ENCODE measurements around the gene INHBA. TPM values are rescaled to one million over a fixed set of nuclear protein-coding genes. Genes with fewer than 3 reads are reported as not detected.

INHBA gene
- total and polyA plus RNA-seq, 7 donors, result 0.23 to 5.5 (median 1.2) TPM

DNA sequence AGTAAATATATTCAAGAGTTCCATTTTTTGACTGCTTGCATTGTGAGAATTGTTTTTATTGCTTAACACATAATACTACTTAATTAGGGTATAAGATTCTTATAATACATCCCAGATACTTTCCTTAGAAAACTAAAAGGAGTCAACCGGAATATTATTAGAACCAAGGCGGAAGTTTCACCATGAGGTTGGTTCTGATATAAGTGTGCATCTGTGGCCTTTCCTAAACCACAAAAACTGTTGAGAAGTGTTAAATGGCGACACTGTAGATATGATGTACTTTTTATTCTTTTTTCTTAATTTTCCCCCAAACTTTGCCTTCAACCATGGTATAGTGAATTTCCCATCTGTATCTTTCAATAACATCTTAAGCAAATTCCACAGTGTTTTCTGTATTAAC, 32.3 kb upstream of the INHBA start:
- intact Hi-C loops (cut with DNase I), result loop anchor here (10.0 kb wide), 1 partner anchor 1500 kb away; no protein-coding TSS in a partner anchor
- Histone ChIP-seq H3K27me3 (no peaks in the 10 kb centered on the region), H3K4me3 (no peak overlapping the region), H3K36me3 (no peaks in the 10 kb centered on the region), H3K4me1 (peaks cover 0 to 5% (median 0%) of the 10 kb centered on the region in 4 donors), H3K9me3 (no peaks in the 10 kb centered on the region), H3K27ac (no peak overlapping the region)
- TF ChIP-seq POLR2AphosphoS5 (IDR thresholded peaks at IDR 0.05) (no peak), POLR2A (IDR thresholded peaks at IDR 0.05) (no peak), EP300 (IDR thresholded peaks at IDR 0.05) (no peak)
- TF ChIP-seq, protein P1, sequence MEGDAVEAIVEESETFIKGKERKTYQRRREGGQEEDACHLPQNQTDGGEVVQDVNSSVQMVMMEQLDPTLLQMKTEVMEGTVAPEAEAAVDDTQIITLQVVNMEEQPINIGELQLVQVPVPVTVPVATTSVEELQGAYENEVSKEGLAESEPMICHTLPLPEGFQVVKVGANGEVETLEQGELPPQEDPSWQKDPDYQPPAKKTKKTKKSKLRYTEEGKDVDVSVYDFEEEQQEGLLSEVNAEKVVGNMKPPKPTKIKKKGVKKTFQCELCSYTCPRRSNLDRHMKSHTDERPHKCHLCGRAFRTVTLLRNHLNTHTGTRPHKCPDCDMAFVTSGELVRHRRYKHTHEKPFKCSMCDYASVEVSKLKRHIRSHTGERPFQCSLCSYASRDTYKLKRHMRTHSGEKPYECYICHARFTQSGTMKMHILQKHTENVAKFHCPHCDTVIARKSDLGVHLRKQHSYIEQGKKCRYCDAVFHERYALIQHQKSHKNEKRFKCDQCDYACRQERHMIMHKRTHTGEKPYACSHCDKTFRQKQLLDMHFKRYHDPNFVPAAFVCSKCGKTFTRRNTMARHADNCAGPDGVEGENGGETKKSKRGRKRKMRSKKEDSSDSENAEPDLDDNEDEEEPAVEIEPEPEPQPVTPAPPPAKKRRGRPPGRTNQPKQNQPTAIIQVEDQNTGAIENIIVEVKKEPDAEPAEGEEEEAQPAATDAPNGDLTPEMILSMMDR (IDR thresholded peaks at IDR 0.05), result no peak
- no peak for DNase-seq
- 72 to 89% methylated on average over 3 of the region's 3 CpGs for WGBS, 2 donors

DNA sequence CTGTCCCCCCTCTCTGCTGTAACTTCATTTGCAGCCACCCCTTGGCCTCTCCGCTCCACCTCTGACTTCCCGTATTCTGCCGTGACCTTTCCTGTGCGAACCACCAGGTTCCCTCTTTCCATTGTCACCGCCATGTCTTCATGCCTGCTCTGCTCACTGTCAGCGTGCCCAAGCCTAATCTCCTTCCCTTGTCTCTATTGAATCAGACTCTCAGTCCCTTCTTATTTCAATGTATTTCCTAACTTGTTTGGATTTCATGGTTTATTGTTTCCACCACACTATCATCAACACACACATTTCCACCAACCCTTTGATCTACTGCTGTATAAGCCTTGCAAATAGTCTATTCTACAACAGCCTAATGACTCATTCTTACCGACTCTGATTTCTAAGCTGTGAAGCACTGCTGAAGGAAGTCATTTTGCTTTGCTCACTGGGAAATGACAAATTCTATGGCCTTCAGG, 30.0 kb upstream of the INHBA start:
- TF ChIP-seq EP300 (IDR thresholded peaks at IDR 0.05) (no peak), POLR2AphosphoS5 (IDR thresholded peaks at IDR 0.05) (no peak), POLR2A (IDR thresholded peaks at IDR 0.05) (no peak)
- TF ChIP-seq, protein P1 (IDR thresholded peaks at IDR 0.05), result no peak
- Histone ChIP-seq H3K4me3 (no peak overlapping the region), H3K9me3 (no peaks in the 10 kb centered on the region), H3K36me3 (no peaks in the 10 kb centered on the region), H3K27me3 (no peaks in the 10 kb centered on the region), H3K27ac (no peak overlapping the region), H3K4me1 (peaks cover 0 to 5% (median 0%) of the 10 kb centered on the region in 4 donors)
- DNase-seq, result no peak
- intact Hi-C loops (cut with DNase I), result loop anchor here (10.0 kb wide), 1 partner anchor 1498 kb away; no protein-coding TSS in a partner anchor
- WGBS, 2 donors, result 71 to 79% methylated on average over 7 of the region's 7 CpGs

DNA sequence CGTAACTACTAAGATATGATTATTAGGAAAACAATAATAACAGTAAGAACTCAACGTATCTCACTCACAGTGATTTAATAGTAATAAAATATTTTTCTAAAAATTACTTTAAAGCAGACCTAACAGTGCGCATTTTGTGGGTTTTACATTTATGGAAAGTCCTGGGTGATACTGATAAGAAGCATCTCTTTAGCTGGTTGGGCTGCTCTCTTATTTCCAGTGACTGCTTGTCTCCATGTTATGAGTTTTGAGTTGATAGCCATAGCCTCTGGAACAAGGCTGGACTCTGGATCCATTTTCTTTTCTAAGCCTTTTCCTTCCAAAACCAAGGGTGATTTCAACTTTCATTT, 29.5 kb upstream of the INHBA start:
- Histone ChIP-seq H3K4me3 (no peak overlapping the region), H3K36me3 (no peaks in the 10 kb centered on the region), H3K9me3 (no peaks in the 10 kb centered on the region), H3K27me3 (no peaks in the 10 kb centered on the region), H3K27ac (no peak overlapping the region), H3K4me1 (peaks cover 0 to 5% (median 0%) of the 10 kb centered on the region in 4 donors)
- no peak for DNase-seq
- intact Hi-C loops (cut with DNase I), result loop anchor here (10.0 kb wide), 1 partner anchor 1498 kb away; no protein-coding TSS in a partner anchor
- TF ChIP-seq POLR2AphosphoS5 (IDR thresholded peaks at IDR 0.05) (no peak), POLR2A (IDR thresholded peaks at IDR 0.05) (no peak), EP300 (IDR thresholded peaks at IDR 0.05) (no peak)
- TF ChIP-seq, protein P1 (IDR thresholded peaks at IDR 0.05), result peak in 1 of 4 experiments; percentile 8
- 39 to 53% methylated on average over 3 of the region's 3 CpGs for WGBS, 2 donors

DNA sequence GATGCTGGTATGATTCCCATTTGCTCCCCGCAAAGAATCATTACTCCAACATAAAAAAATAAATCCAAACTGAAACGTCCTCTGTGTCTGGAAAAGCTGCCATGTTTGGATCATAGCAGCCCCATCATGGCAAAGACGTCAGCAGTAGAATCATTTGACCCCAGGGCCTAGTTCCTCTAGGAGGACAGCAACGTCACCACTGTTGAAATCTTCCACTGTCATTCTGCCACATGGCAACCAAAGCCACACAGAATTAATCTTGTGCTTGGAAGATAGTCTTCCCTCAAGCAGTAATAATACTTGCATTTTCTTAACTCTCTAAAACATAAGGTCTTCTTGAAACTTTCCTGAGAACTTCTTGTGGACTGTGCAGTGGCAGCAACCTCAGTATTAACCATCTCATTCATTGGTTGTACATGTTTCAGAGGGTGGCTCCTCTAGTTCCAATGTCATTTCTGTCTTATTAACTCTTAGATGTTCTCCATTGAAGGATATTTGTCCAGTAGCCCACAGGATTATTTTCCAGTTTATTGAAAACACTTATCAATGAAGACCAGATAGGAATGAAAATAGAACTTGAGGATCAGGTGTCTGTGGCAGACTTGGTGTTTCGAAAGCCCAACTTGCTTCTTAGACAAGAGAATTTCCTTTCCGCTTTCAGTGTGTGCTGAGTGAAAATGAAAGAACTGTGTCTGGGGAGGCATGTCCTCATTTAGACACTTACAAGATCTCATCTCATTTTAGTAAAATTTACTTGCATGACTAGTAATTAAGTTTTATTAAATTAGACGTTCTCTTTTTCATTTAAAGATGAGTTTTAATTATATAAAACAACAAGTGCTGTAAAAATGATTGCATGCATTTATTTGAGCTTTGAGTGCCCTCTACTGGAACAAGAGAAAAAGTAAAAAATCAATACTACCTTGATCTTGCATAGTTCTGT, 28.9 kb upstream of the INHBA start:
- Histone ChIP-seq H3K27ac (no peak overlapping the region), H3K36me3 (no peaks in the 10 kb centered on the region), H3K4me3 (no peak overlapping the region), H3K4me1 (peaks cover 0 to 5% (median 0%) of the 10 kb centered on the region in 4 donors), H3K9me3 (no peaks in the 10 kb centered on the region), H3K27me3 (no peaks in the 10 kb centered on the region)
- DNase-seq, result no peak
- TF ChIP-seq, protein P1 (IDR thresholded peaks at IDR 0.05), result peak in 1 of 4 experiments; percentile 34
- TF ChIP-seq EP300 (IDR thresholded peaks at IDR 0.05) (no peak), POLR2AphosphoS5 (IDR thresholded peaks at IDR 0.05) (no peak)
- WGBS, 2 donors, result 66 to 72% methylated on average over 7 of the region's 7 CpGs
- intact Hi-C loops (cut with DNase I), result loop anchor here (10.0 kb wide), 1 partner anchor 1497 kb away; no protein-coding TSS in a partner anchor
